ENCODE data around the gene SMIM38. TPM values are rescaled to one million over a fixed set of nuclear protein-coding genes. Genes with fewer than 3 reads are reported as not detected.

Gene SMIM38
- total and polyA plus RNA-seq, 4 donors: 0.08 to 1.3 (median 0.43) TPM

DNA sequence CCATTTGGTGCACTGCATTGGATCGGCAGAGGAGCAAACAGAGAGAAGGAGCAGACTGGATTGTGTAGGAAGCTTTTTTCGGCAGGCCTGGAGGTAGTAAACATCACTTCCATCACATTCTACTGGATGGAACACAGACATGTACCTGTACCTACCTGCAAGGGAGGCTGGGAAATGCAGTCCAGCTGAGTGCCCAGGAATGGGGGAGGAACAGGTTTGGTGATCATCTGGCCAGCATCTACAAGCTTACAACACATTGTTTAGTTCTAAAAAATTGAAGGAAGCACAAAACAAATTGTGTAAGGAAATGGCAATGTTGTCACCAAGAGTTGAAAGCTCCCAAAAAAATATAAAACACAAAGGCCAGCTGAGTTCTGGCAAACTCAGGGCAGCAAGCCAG lies 19.1 kb downstream of the SMIM38 start:
- 90 to 94% methylated on average over 2 of the region's 2 CpGs for WGBS, 2 donors
- H3K36me3 ChIP-seq (ENCODE audit: control insufficient read depth in 4 of 4, insufficient read depth in 4 of 4, low read length in 4 of 4): no peaks in the 10 kb centered on the region
- no peak for DNase-seq

GRCh38 chr11:69178819-69179482 lies 23.2 kb downstream of the SMIM38 start:
- H3K9me3 ChIP-seq (ENCODE audit: control insufficient read depth in 4 of 4, insufficient read depth in 3 of 4, low read length in 3 of 4): peaks cover 0 to 12% (median 2%) of the 10 kb centered on the region in 4 donors
- no peak for DNase-seq
- H3K27ac ChIP-seq (ENCODE audit: low read depth in 1 of 2, low read length in 1 of 2): no peak overlapping the region
- H3K4me1 ChIP-seq (ENCODE audit: control insufficient read depth in 5 of 5, insufficient read depth in 5 of 5, low read length in 5 of 5): peaks cover 0 to 9% (median 5%) of the 10 kb centered on the region in 5 donors
- WGBS, 2 donors: 76 to 82% methylated on average over 9 of the region's 9 CpGs
- TF ChIP-seq, protein P1, sequence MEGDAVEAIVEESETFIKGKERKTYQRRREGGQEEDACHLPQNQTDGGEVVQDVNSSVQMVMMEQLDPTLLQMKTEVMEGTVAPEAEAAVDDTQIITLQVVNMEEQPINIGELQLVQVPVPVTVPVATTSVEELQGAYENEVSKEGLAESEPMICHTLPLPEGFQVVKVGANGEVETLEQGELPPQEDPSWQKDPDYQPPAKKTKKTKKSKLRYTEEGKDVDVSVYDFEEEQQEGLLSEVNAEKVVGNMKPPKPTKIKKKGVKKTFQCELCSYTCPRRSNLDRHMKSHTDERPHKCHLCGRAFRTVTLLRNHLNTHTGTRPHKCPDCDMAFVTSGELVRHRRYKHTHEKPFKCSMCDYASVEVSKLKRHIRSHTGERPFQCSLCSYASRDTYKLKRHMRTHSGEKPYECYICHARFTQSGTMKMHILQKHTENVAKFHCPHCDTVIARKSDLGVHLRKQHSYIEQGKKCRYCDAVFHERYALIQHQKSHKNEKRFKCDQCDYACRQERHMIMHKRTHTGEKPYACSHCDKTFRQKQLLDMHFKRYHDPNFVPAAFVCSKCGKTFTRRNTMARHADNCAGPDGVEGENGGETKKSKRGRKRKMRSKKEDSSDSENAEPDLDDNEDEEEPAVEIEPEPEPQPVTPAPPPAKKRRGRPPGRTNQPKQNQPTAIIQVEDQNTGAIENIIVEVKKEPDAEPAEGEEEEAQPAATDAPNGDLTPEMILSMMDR (IDR thresholded peaks at IDR 0.05; ENCODE audit: control extremely low read depth, extremely low read depth): no peak
- H3K4me3 ChIP-seq: no peak overlapping the region
- ATAC-seq (ENCODE audit: insufficient read depth, low FRiP score): no peak
- H3K9ac ChIP-seq (ENCODE audit: insufficient read depth in 1 of 2, low read length in 2 of 2): no peak overlapping the region
- H3K36me3 ChIP-seq (ENCODE audit: control insufficient read depth in 4 of 4, insufficient read depth in 4 of 4, low read length in 4 of 4): no peaks in the 10 kb centered on the region
- no peaks in the 10 kb centered on the region for H3K27me3 ChIP-seq (ENCODE audit: control insufficient read depth in 3 of 3, insufficient read depth in 3 of 3, low read length in 2 of 3)

More for the DNA sequence above, 19.1 kb downstream of the SMIM38 start:
- Histone ChIP-seq H3K9ac (ENCODE audit: insufficient read depth in 1 of 2, low read length in 2 of 2) (no peak overlapping the region), H3K9me3 (ENCODE audit: control insufficient read depth in 4 of 4, insufficient read depth in 3 of 4, low read length in 3 of 4) (peaks cover 0 to 12% (median 2%) of the 10 kb centered on the region in 4 donors), H3K27me3 (ENCODE audit: control insufficient read depth in 3 of 3, insufficient read depth in 3 of 3, low read length in 2 of 3) (no peaks in the 10 kb centered on the region), H3K27ac (ENCODE audit: low read depth in 1 of 2, low read length in 1 of 2) (no peak overlapping the region), H3K4me3 (no peak overlapping the region), H3K4me1 (ENCODE audit: control insufficient read depth in 5 of 5, insufficient read depth in 5 of 5, low read length in 5 of 5) (peaks cover 0 to 18% (median 6%) of the 10 kb centered on the region in 5 donors)
- ATAC-seq (ENCODE audit: insufficient read depth, low FRiP score): no peak
- TF ChIP-seq, protein P1 (IDR thresholded peaks at IDR 0.05; ENCODE audit: control extremely low read depth, extremely low read depth): no peak

- Histone ChIP-seq H3K4me1 (ENCODE audit: control insufficient read depth in 5 of 5, insufficient read depth in 5 of 5, low read length in 5 of 5) (no peaks in the 10 kb centered on the region), H3K9me3 (ENCODE audit: control insufficient read depth in 4 of 4, insufficient read depth in 3 of 4, low read length in 3 of 4) (peaks cover 0 to 5% (median 0%) of the 10 kb centered on the region in 4 donors), H3K27me3 (ENCODE audit: control insufficient read depth in 3 of 3, insufficient read depth in 3 of 3, low read length in 2 of 3) (no peaks in the 10 kb centered on the region), H3K27ac (ENCODE audit: low read depth in 1 of 2, low read length in 1 of 2) (no peak overlapping the region), H3K4me3 (no peak overlapping the region), H3K9ac (ENCODE audit: insufficient read depth in 1 of 2, low read length in 2 of 2) (no peak overlapping the region), H3K36me3 (ENCODE audit: control insufficient read depth in 4 of 4, insufficient read depth in 4 of 4, low read length in 4 of 4) (no peaks in the 10 kb centered on the region)
- TF ChIP-seq, protein P1 (IDR thresholded peaks at IDR 0.05; ENCODE audit: control extremely low read depth, extremely low read depth): no peak
- ATAC-seq (ENCODE audit: insufficient read depth, low FRiP score) (no peak), DNase-seq (no peak)
- WGBS, 2 donors: 61 to 77% methylated on average over 9 of the region's 9 CpGs
These were observed 24.5 kb downstream of the SMIM38 start for GRCh38 chr11:69180226-69180625.
